VCaP (cell line): ENCODE results near the gene DCTN3.
A peak's percentile ranks its signal among the peaks of the same experiment; 100 is the strongest.

Experiments
- H3K27ac ChIP-seq: fragments of 450-650 bp; 2 replicates; pipeline ENCODE4 v1.5.1; 2017
- CTCF ChIP-seq: fragments of 450-650 bp; conservative IDR thresholded peaks from 2 replicates; pipeline ENCODE4 v1.5.1; 2017; ENCODE audit warnings: mild to moderate bottlenecking, moderate library complexity

DCTN3 gene

GRCh38 chr9:34620061-34620994 is at the start of gene DCTN3:
Gene DCTN3 (minus strand): TSS chr9:34620495. CDS start chr9:34620464, 31 bp downstream.
- TF ChIP-seq CTCF: no peak
- peak within 1 kb of the TSS; percentile 76; the same call in 1 of the 2 replicates for H3K27ac ChIP-seq

- peak overlapping the region; percentile 73 for H3K27ac ChIP-seq
Measured at GRCh38 chr9:34665381-34666250, 45.3 kb upstream of the DCTN3 start.

DNA sequence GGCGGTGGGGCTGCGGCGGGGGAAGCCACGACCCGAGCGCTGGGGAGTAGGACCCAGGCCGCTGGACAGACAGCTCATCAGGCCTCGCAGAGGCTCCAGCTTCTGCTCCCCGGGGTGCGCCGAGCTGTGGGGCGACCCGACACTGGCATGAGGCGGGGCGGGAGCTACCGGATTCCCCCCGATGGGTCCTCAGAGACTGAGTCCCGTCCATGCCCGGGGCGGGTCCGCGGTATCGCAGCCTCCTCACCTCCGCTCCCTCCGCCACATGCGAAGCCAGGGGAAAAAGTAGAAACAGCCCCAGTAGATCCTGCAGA is 44.7 kb upstream of the DCTN3 start:
- peak overlapping the region; percentile 73 for H3K27ac ChIP-seq

More at GRCh38 chr9:34665381-34666250, 45.3 kb upstream of the DCTN3 start:
- no peak for TF ChIP-seq CTCF

GRCh38 chr9:34664281-34665066 is 44.2 kb upstream of the DCTN3 start:
- peak; percentile 73 for TF ChIP-seq CTCF
- H3K27ac ChIP-seq: peak overlapping the region; percentile 73

More for the DNA sequence above, 44.7 kb upstream of the DCTN3 start:
- TF ChIP-seq CTCF: no peak

- no peak for TF ChIP-seq CTCF
- H3K27ac ChIP-seq: no peak overlapping the region
Measured at GRCh38 chr9:34663303-34663605, 43.0 kb upstream of the DCTN3 start.

DNA sequence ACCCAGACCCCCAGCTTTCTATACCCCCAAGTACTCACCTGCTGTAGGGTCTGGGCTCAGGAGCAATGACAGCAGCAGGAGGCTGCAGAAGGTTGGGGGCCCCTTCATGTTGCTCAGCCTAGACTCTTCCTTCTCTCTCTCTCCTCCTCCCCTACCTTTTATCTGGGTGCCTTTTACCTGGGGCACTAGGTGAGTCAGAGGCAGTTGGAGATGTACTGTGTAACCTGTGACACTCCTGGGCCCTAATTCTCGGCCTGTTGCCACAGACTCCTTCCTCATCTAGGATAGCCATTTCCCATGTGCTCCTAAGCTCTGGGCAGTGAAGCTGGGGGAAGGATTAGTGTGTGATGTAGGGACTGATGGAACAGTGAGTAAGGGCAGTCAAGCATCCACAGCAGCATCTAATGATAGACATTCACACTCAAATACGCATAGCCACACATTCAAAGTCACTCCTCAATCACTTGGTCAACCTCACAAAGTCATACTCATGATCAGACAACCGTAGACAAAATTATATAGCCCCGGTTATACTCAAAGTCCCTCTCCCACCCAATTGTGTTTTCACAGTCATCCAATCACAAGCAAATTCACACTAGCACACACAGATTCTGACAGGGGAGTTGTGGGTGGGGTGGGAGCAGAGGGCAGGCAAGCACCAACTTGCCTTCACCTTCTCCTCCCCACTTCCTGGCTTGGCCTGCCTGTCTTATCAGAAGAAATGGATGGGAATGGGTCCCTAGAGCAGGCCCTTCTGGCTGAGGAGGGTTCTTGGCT is 42.4 kb upstream of the DCTN3 start, which contains the start of gene CCL27:
CCL27 (minus strand) TSS at position 132 of the 777 bp plus-strand sequence; CDS start at position 108, 24 bp downstream.
- no peak within 1 kb of the TSS for H3K27ac ChIP-seq
- no peak for TF ChIP-seq CTCF
